GM12873 (cell line): ENCODE data around the gene CFAP100.

Source experiments
- CTCF ChIP-seq: IDR thresholded peaks from 2 replicates; pipeline ENCODE4 v1.5.1; 2012; ENCODE audit warnings: low read depth, mild to moderate bottlenecking, moderate library complexity, low read length, control low read depth; ENCODE audit not compliant: insufficient read depth; ENCODE audit errors: missing control alignments

CFAP100 gene

GRCh38 chr3:126417515-126417914, 22.8 kb downstream of the CFAP100 start:
- no peak for TF ChIP-seq CTCF

- TF ChIP-seq CTCF, result no peak
Measured at GRCh38 chr3:126417981-126418530, 23.3 kb downstream of the CFAP100 start.

GRCh38 chr3:126418661-126419131, 24.0 kb downstream of the CFAP100 start:
- TF ChIP-seq CTCF, result no peak

GRCh38 chr3:126419151-126419703, 24.5 kb downstream of the CFAP100 start:
- no peak for TF ChIP-seq CTCF

GRCh38 chr3:126419886-126420786, 25.4 kb downstream of the CFAP100 start:
- TF ChIP-seq CTCF, result no peak

GRCh38 chr3:126421573-126422119, 26.9 kb downstream of the CFAP100 start:
- no peak for TF ChIP-seq CTCF

GRCh38 chr3:126422121-126422520, 27.4 kb downstream of the CFAP100 start:
- TF ChIP-seq CTCF, result no peak
